Measurements from ENCODE around the gene TASOR2.

Gene TASOR2

GRCh38 chr10:5647507-5648240, 37.0 kb upstream of the TASOR2 start:
- Histone ChIP-seq H4K8ac (ENCODE audit: low read depth, low read length) (no peak overlapping the region), H2BK5ac (ENCODE audit: low read length) (no peak overlapping the region), H3K9ac (ENCODE audit: low read depth, low read length, poor library complexity) (no peak overlapping the region), H2AK5ac (ENCODE audit: low read depth, low read length) (no peak overlapping the region), H3K4me3 (ENCODE audit: low read length in 2 of 2) (no peak overlapping the region), H3K36me3 (replicated peaks in 1 of 2; ENCODE audit: control insufficient read depth in 2 of 2, insufficient read depth in 2 of 2, low read length in 2 of 2) (peaks cover 0 to 9% of the 10 kb centered on the region in 2 donors), H4K91ac (ENCODE audit: low read depth, low read length, poor library complexity) (no peak overlapping the region), H3K18ac (ENCODE audit: low read length) (no peak overlapping the region), H3K27me3 (ENCODE audit: control insufficient read depth in 3 of 3, insufficient read depth in 3 of 3, low read depth in 1 of 3, low read length in 3 of 3) (no peaks in the 10 kb centered on the region), H3K79me1 (ENCODE audit: low read depth, low read length) (peaks cover 4% of the 10 kb centered on the region), H3K14ac (ENCODE audit: low read length) (no peak overlapping the region), H2BK15ac (ENCODE audit: low read length) (no peak overlapping the region), H3K27ac (replicated peaks; ENCODE audit: low read length) (no peak overlapping the region), H3K4me1 (ENCODE audit: control insufficient read depth in 2 of 2, insufficient read depth in 1 of 2, low read depth in 1 of 2, low read length in 2 of 2) (peaks cover 0 to 4% of the 10 kb centered on the region in 2 donors), H2AFZ (ENCODE audit: low read length) (no peak overlapping the region), H2BK120ac (ENCODE audit: low read depth, low read length) (no peak overlapping the region), H3K4me2 (ENCODE audit: insufficient read depth, low read length, poor library complexity, severe bottlenecking) (no peak overlapping the region), H3K23ac (ENCODE audit: low read depth, low read length, poor library complexity) (no peak overlapping the region), H3K4ac (ENCODE audit: low read length) (no peak overlapping the region), H2BK12ac (ENCODE audit: low read length) (no peak overlapping the region), H3K9me3 (replicated peaks in 1 of 2; ENCODE audit: control insufficient read depth in 2 of 2, insufficient read depth in 1 of 2, low read depth in 1 of 2, low read length in 2 of 2) (peaks cover 0 to 2% of the 10 kb centered on the region in 2 donors)
- WGBS, 2 donors (ENCODE audit: extremely low coverage in 2 of 2, insufficient read length in 2 of 2, insufficient replicate concordance in 1 of 2) = no CpG with 5 or more reads among the region's 11 CpGs
- no peak for DNase-seq (ENCODE audit: low spot score)

GRCh38 chr10:5648494-5649457, 35.9 kb upstream of the TASOR2 start:
- H3K36me3 ChIP-seq (replicated peaks in 1 of 2; ENCODE audit: control insufficient read depth in 2 of 2, insufficient read depth in 2 of 2, low read length in 2 of 2) = peaks cover 0 to 9% of the 10 kb centered on the region in 2 donors
- no peak overlapping the region for H3K4me3 ChIP-seq (ENCODE audit: low read length in 2 of 2)
- no peak overlapping the region for H3K4ac ChIP-seq (ENCODE audit: low read length)
- no peak overlapping the region for H3K14ac ChIP-seq (ENCODE audit: low read length)
- peak overlapping the region; percentile 18 for H2AK5ac ChIP-seq (ENCODE audit: low read depth, low read length)
- peaks cover 4% of the 10 kb centered on the region for H3K79me1 ChIP-seq (ENCODE audit: low read depth, low read length)
- no peak overlapping the region for H4K91ac ChIP-seq (ENCODE audit: low read depth, low read length, poor library complexity)
- H3K23ac ChIP-seq (ENCODE audit: low read depth, low read length, poor library complexity) = peak overlapping the region; percentile 77
- no peak overlapping the region for H3K27ac ChIP-seq (replicated peaks; ENCODE audit: low read length)
- DNase-seq (ENCODE audit: low spot score) = no peak
- H2BK12ac ChIP-seq (ENCODE audit: low read length) = no peak overlapping the region
- peaks cover 0 to 2% of the 10 kb centered on the region in 2 donors for H3K9me3 ChIP-seq (replicated peaks in 1 of 2; ENCODE audit: control insufficient read depth in 2 of 2, insufficient read depth in 1 of 2, low read depth in 1 of 2, low read length in 2 of 2)
- no peak overlapping the region for H2AFZ ChIP-seq (ENCODE audit: low read length)
- no peak overlapping the region for H2BK120ac ChIP-seq (ENCODE audit: low read depth, low read length)
- peak overlapping the region; percentile 35 for H3K18ac ChIP-seq (ENCODE audit: low read length)
- no peaks in the 10 kb centered on the region for H3K27me3 ChIP-seq (ENCODE audit: control insufficient read depth in 3 of 3, insufficient read depth in 3 of 3, low read depth in 1 of 3, low read length in 3 of 3)
- WGBS, 2 donors (ENCODE audit: extremely low coverage in 2 of 2, insufficient read length in 2 of 2, insufficient replicate concordance in 1 of 2) = no CpG with 5 or more reads among the region's 50 CpGs
- H2BK15ac ChIP-seq (ENCODE audit: low read length) = no peak overlapping the region
- no peak overlapping the region for H4K8ac ChIP-seq (ENCODE audit: low read depth, low read length)
- peaks cover 0 to 4% of the 10 kb centered on the region in 2 donors for H3K4me1 ChIP-seq (ENCODE audit: control insufficient read depth in 2 of 2, insufficient read depth in 1 of 2, low read depth in 1 of 2, low read length in 2 of 2)
- no peak overlapping the region for H2BK5ac ChIP-seq (ENCODE audit: low read length)
- H3K9ac ChIP-seq (ENCODE audit: low read depth, low read length, poor library complexity) = no peak overlapping the region
- no peak overlapping the region for H3K4me2 ChIP-seq (ENCODE audit: insufficient read depth, low read length, poor library complexity, severe bottlenecking)

GRCh38 chr10:5649746-5650145, 34.9 kb upstream of the TASOR2 start:
- peaks cover 0 to 2% of the 10 kb centered on the region in 2 donors for H3K9me3 ChIP-seq (replicated peaks in 1 of 2; ENCODE audit: control insufficient read depth in 2 of 2, insufficient read depth in 1 of 2, low read depth in 1 of 2, low read length in 2 of 2)
- DNase-seq (ENCODE audit: low spot score) = no peak
- WGBS, 2 donors (ENCODE audit: extremely low coverage in 2 of 2, insufficient read length in 2 of 2, insufficient replicate concordance in 1 of 2) = no CpG with 5 or more reads among the region's 11 CpGs
- peaks cover 0 to 4% of the 10 kb centered on the region in 2 donors for H3K4me1 ChIP-seq (ENCODE audit: control insufficient read depth in 2 of 2, insufficient read depth in 1 of 2, low read depth in 1 of 2, low read length in 2 of 2)
- no peak overlapping the region for H2BK5ac ChIP-seq (ENCODE audit: low read length)
- no peaks in the 10 kb centered on the region for H3K27me3 ChIP-seq (ENCODE audit: control insufficient read depth in 3 of 3, insufficient read depth in 3 of 3, low read depth in 1 of 3, low read length in 3 of 3)
- H2BK120ac ChIP-seq (ENCODE audit: low read depth, low read length) = no peak overlapping the region
- H3K4me2 ChIP-seq (ENCODE audit: insufficient read depth, low read length, poor library complexity, severe bottlenecking) = no peak overlapping the region
- no peak overlapping the region for H2AFZ ChIP-seq (ENCODE audit: low read length)
- no peak overlapping the region for H2BK12ac ChIP-seq (ENCODE audit: low read length)
- no peak overlapping the region for H3K4ac ChIP-seq (ENCODE audit: low read length)
- H3K18ac ChIP-seq (ENCODE audit: low read length) = no peak overlapping the region
- H3K4me3 ChIP-seq (ENCODE audit: low read length in 2 of 2) = no peak overlapping the region
- H4K91ac ChIP-seq (ENCODE audit: low read depth, low read length, poor library complexity) = no peak overlapping the region
- H3K23ac ChIP-seq (ENCODE audit: low read depth, low read length, poor library complexity) = no peak overlapping the region
- H3K79me1 ChIP-seq (ENCODE audit: low read depth, low read length) = peaks cover 4% of the 10 kb centered on the region
- H3K27ac ChIP-seq (replicated peaks; ENCODE audit: low read length) = no peak overlapping the region
- no peak overlapping the region for H4K8ac ChIP-seq (ENCODE audit: low read depth, low read length)
- H2BK15ac ChIP-seq (ENCODE audit: low read length) = no peak overlapping the region
- no peak overlapping the region for H3K14ac ChIP-seq (ENCODE audit: low read length)
- H3K9ac ChIP-seq (ENCODE audit: low read depth, low read length, poor library complexity) = no peak overlapping the region
- no peak overlapping the region for H2AK5ac ChIP-seq (ENCODE audit: low read depth, low read length)
- peaks cover 0 to 8% of the 10 kb centered on the region in 2 donors for H3K36me3 ChIP-seq (replicated peaks in 1 of 2; ENCODE audit: control insufficient read depth in 2 of 2, insufficient read depth in 2 of 2, low read length in 2 of 2)
